ENCODE measurements around the gene COQ9.

COQ9 gene

GRCh38 chr16:57478396-57479204, 31.3 kb downstream of the COQ9 start:
- POLR2A ChIA-PET: interaction anchor here (1.3 kb wide), 1 partner anchor 16 kb away, joined by 3 read pairs; the partner anchor contains the start of gene POLR2C
- Histone ChIP-seq H3K4me3 (ENCODE audit: low read depth, low read length) (no peak overlapping the region), H3K27ac (ENCODE audit: extremely low read depth, low read depth, low read length) (no peak overlapping the region), H3K4me1 (ENCODE audit: control insufficient read depth, insufficient read depth, low read length) (no peaks in the 10 kb centered on the region), H3K9me3 (ENCODE audit: control insufficient read depth, insufficient read depth, low read depth, low read length) (no peaks in the 10 kb centered on the region), H3K36me3 (ENCODE audit: control insufficient read depth in 2 of 2, insufficient read depth in 1 of 2, low read length in 2 of 2) (peaks cover 0 to 16% of the 10 kb centered on the region in 2 experiments; a peak in 1 of 3 replicates)
- no peak for TF ChIP-seq ZNF843 (tag by site-specific recombination; IDR thresholded peaks at IDR 0.05)
- no peak for TF ChIP-seq ZNF626 (tag by site-specific recombination; IDR thresholded peaks at IDR 0.05)
- TF ChIP-seq ZNF248 (tag by site-specific recombination; IDR thresholded peaks at IDR 0.05): no peak
- TF ChIP-seq ZNF169 (tag by site-specific recombination; IDR thresholded peaks at IDR 0.05): no peak
- TF ChIP-seq ZNF555 (tag by site-specific recombination; conservative IDR thresholded peaks at IDR 0.05): no peak
- CTCF ChIA-PET: interaction anchor here (3.2 kb wide), 1 partner anchor 41 kb away, joined by 16 read pairs; no protein-coding TSS in a partner anchor

- no peak overlapping the region for H3K27ac ChIP-seq (ENCODE audit: extremely low read depth, low read depth, low read length)
- CTCF ChIA-PET: interaction anchor here (0.6 to 3.2 kb wide), 4 partner anchors 14 to 898 kb away, joined by 3 to 16 read pairs (median 4); no protein-coding TSS in a partner anchor
- H3K4me3 ChIP-seq (ENCODE audit: low read depth, low read length): no peak overlapping the region
- POLR2A ChIA-PET: interaction anchor here (1.3 kb wide), 1 partner anchor 17 kb away, joined by 3 read pairs; the partner anchor contains the start of gene POLR2C
- no peaks in the 10 kb centered on the region for H3K9me3 ChIP-seq (ENCODE audit: control insufficient read depth, insufficient read depth, low read depth, low read length)
- H3K36me3 ChIP-seq (ENCODE audit: control insufficient read depth in 2 of 2, insufficient read depth in 1 of 2, low read length in 2 of 2): peaks cover 0 to 8% of the 10 kb centered on the region in 2 experiments; a peak in 1 of 3 replicates
- H3K4me1 ChIP-seq (ENCODE audit: control insufficient read depth, insufficient read depth, low read length): no peaks in the 10 kb centered on the region
- TF ChIP-seq YY2 (tag by site-specific recombination; IDR thresholded peaks at IDR 0.05): no peak
- no peak for TF ChIP-seq ZNF302 (tag by site-specific recombination; IDR thresholded peaks at IDR 0.05; ENCODE audit: low read depth)
- peak; percentile 31 for TF ChIP-seq ZFHX2 (tag by site-specific recombination; conservative IDR thresholded peaks at IDR 0.05)
- TF ChIP-seq ZNF701 (tag by site-specific recombination; IDR thresholded peaks at IDR 0.05): no peak
- no peak for TF ChIP-seq ZNF350 (tag by site-specific recombination; IDR thresholded peaks at IDR 0.05)
- peak; percentile 99 for TF ChIP-seq PRDM10 (tag by site-specific recombination; IDR thresholded peaks at IDR 0.05)
- TF ChIP-seq ZNF423 (tag by site-specific recombination; IDR thresholded peaks at IDR 0.05): no peak
- TF ChIP-seq HIC1 (tag by site-specific recombination; IDR thresholded peaks at IDR 0.05): peak; percentile 39; the same call in 1 of the 2 replicates
- TF ChIP-seq GFI1B (tag by site-specific recombination; IDR thresholded peaks at IDR 0.05): no peak
- no peak for TF ChIP-seq ZBTB44 (tag by site-specific recombination; IDR thresholded peaks at IDR 0.05)
- no peak for TF ChIP-seq ZNF792 (tag by site-specific recombination; IDR thresholded peaks at IDR 0.05)
- peak; percentile 96 for TF ChIP-seq PRDM1 (tag by site-specific recombination; IDR thresholded peaks at IDR 0.05)
- TF ChIP-seq KLF1 (tag by site-specific recombination; IDR thresholded peaks at IDR 0.05): peak; percentile 57
- TF ChIP-seq IKZF3 (tag by site-specific recombination; IDR thresholded peaks at IDR 0.05): peak; percentile 27; the same call in 1 of the 2 replicates
- no peak for TF ChIP-seq ZBTB8A (tag by site-specific recombination; IDR thresholded peaks at IDR 0.05)
- no peak for TF ChIP-seq ZNF112 (tag by site-specific recombination; IDR thresholded peaks at IDR 0.05)
- TF ChIP-seq ZNF529 (tag by site-specific recombination; IDR thresholded peaks at IDR 0.05; ENCODE audit: insufficient replicate concordance): no peak
- no peak for TF ChIP-seq ZNF521 (tag by site-specific recombination; IDR thresholded peaks at IDR 0.05)
- no peak for TF ChIP-seq ZIC2 (tag by site-specific recombination; IDR thresholded peaks at IDR 0.05)
- TF ChIP-seq ZNF791 (tag by site-specific recombination; IDR thresholded peaks at IDR 0.05): no peak
Measured at GRCh38 chr16:57479205-57479975, 32.1 kb downstream of the COQ9 start.
